HG02840 (cell line): ENCODE results near the gene COP1.
"Not testable (repeated sequence)": the region's sequence is repeated elsewhere in the genome, so short reads cannot be mapped to it uniquely, and the experiment has no call there.

Experiments
- ATAC-seq: cut with Tn5 transposase; IDR thresholded peaks from one replicate; pipeline ENCODE4 v1.9.1; 2021; ENCODE audit warnings: mild to moderate bottlenecking, moderate library complexity, moderate number of reproducible peaks; ENCODE audit not compliant: unreplicated experiment, low FRiP score

COP1 gene

GRCh38 chr1:176051402-176051801 lies 155.7 kb downstream of the COP1 start:
- ATAC-seq = no peak

- ATAC-seq = no peak
These were observed 157.5 kb downstream of the COP1 start for GRCh38 chr1:176049582-176049981.

- no peak for ATAC-seq
These were observed 160.2 kb downstream of the COP1 start for GRCh38 chr1:176046926-176047325.

- no peak for ATAC-seq
These were observed 163.5 kb downstream of the COP1 start for GRCh38 chr1:176043537-176043936.

DNA sequence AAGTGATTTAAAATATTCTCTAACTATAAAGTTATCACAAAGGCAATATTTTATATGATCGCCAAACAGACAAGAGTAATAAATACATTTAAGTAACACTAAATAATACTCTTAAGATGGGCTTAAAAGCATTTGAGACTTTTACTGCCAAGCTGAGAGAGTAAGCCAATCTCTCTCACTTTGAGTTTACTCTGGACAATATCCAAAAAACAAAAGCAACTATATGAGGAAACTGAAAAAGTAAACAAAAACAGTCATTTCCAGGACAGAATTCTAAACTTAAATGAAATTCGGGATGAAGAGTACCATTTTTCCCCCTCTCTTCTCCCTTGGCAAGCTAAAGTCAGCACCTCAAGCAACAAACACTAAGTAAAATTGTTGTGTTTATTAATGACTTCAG lies 173.2 kb downstream of the COP1 start:
- no peak for ATAC-seq

DNA sequence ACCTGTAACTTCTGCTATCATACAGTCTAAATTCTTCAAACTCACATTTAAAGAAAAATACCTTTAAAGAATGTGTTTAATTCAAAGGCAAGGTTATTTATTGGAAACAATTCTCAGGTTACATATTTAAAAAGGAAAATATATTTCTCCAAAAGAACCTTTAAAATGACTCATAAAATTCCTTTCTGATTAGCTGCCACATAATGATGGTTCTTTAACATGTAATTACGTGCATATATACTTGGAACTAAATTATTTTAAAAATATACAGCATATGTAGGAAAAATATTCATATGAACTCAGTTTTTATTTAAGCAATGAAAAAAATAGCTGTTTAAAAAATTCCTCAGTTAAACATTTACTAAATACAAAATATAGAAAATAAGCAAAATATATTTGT lies 173.6 kb downstream of the COP1 start:
- ATAC-seq = no peak

DNA sequence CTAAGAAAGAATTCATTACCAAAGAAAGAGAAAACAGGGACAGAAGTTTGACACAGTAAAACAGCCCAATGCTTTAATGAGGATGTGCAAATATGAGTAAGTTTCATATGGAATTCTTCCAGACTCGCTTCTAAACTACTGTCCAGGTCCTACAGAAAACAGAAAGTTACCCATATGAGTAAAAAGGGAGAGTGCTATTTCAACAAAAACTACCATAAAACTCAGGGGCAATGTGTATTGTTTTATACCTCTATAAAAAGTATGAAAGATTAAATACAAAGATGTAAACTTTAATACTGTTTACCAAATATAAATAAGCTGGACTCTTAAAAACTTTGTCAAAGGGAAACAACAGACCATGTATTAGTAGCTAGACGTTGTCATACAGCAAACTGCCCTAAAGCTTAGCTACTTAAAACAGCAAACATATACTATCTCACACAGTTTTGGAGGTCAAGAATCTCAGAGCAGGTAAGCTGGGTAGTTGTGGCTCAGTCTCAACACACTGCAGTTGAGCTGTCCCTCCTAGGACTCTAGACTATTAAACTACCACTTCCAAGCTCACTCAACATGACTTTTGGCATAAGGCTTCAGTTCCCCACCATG lies 174.9 kb downstream of the COP1 start:
- no peak for ATAC-seq

DNA sequence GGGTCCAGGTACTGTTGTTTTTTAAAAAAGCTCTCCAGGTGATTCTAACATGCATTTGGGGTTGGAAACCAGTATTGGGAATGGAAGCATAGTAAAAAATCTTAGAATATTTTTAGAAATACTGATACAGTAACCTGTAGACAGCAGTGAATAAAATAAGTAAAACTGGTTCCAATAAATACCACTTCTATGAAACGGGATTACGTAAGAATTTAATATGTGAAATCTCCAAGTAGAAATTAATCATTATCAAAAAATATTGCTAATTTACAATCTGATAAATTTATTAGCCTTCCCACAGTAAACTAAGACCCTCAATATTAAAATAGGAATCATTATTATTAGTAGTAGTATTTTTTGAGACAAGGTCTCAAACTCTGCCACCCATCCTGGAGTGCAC lies 177.5 kb downstream of the COP1 start:
- ATAC-seq = no peak

DNA sequence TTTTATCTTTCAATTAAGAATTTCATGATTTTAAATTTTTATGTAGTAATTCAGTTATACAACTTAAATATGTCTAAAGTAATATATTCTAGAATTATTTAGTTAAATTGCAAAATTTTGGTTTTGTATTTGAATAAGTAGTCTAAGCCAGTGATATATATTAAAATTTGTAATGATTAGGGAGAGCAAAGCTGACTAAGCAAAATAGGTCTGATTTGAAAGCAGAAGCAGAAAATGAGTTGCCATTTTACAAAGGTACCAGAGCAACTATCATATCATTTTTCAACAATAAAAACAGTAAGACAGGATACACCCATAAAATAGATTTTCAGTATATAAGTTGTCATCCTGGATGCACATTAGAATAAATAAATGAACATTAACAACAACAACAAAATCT lies 177.9 kb downstream of the COP1 start:
- ATAC-seq = no peak

GRCh38 chr1:176027934-176028333 lies 179.2 kb downstream of the COP1 start:
- ATAC-seq = not testable (repeated sequence)

- no peak for ATAC-seq
These were observed 184.5 kb downstream of the COP1 start for GRCh38 chr1:176022574-176022973.

- no peak for ATAC-seq
These were observed 189.4 kb downstream of the COP1 start for GRCh38 chr1:176017722-176018121.

- ATAC-seq = no peak
These were observed 197.1 kb downstream of the COP1 start for GRCh38 chr1:176009951-176010350.

- not testable (repeated sequence) for ATAC-seq
These were observed 199.2 kb downstream of the COP1 start for GRCh38 chr1:176007756-176008389.

GRCh38 chr1:175994660-175995059 lies 212.4 kb downstream of the COP1 start:
- not testable (repeated sequence) for ATAC-seq

- not testable (repeated sequence) for ATAC-seq
These were observed 214.3 kb downstream of the COP1 start for GRCh38 chr1:175992825-175993224.

GRCh38 chr1:175992202-175992601 lies 214.9 kb downstream of the COP1 start:
- ATAC-seq = not testable (repeated sequence)

- no peak for ATAC-seq
These were observed 222.3 kb downstream of the COP1 start for GRCh38 chr1:175984813-175985212.

DNA sequence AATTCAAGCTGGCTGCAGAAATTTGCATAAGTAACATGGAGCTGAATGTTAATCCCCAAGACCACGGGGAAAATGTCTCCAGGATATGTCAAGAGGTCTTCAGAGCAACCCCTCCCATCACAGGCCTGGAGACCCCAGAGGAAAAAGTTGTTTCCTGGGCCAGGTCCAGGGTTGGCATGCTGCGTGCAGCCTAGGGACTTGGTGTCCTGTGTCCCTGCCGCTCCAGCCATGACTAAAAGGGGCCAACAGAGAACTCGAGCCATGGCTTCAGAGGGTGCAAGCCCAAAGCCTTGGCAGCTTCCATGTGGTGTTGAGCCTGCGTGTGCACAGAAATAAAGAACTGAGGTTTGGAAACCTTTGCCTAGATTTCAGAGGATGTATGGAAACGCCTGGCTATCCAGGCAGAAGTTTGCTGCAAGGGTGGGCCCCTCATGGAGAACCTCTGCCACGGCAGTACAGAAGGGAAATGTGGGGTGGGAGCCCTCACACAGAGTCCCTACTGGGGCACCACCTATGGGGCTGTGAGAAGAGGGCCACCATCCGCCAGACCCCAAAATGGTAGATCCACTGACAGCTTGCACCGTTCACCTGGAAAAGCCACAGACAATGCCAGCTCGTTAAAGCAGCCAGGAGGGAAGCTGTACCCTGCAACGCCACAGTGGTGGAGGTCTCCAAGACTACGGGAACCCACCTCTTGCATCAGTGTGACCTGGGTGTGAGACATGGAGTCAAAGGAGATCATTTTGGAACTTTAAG lies 222.9 kb downstream of the COP1 start:
- ATAC-seq = no peak

DNA sequence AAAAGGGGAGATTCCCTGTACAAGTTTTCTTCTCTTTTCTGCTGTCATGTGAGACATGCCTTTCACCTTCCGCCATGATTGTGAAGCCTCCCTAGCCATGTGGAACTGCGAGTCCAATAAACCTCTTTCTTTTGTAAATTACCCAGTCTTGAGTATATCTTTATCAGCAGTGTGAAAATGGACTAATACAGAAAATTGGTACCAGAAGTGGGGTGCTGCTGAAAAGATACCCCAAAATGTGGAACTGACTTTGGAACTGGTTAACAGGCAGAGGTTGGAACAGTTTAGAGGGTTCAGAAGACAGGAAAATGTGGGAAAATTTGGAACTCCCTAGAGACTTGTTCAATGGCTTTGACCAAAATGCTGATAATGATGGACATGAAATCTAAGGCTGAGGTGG lies 223.7 kb downstream of the COP1 start:
- ATAC-seq = not testable (repeated sequence)

DNA sequence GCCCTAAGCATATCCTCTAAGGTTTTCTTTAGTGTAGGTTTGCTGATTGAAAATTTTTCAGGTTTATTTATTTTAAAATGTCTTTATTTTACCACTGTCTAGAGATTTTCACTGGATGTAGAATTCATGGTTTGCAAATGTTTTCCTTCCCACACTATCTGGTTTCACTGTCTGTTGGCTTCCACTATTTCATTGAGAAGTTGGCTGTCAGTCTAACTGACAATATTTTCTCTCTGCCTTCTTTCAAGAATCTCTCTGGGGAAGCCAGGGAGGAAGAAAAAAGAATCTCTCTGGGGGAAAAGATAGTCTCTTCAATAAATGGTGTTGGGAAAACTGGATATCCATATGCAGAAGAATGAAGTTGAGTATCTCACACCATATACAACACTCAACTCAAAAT lies 226.0 kb downstream of the COP1 start:
- no peak for ATAC-seq

DNA sequence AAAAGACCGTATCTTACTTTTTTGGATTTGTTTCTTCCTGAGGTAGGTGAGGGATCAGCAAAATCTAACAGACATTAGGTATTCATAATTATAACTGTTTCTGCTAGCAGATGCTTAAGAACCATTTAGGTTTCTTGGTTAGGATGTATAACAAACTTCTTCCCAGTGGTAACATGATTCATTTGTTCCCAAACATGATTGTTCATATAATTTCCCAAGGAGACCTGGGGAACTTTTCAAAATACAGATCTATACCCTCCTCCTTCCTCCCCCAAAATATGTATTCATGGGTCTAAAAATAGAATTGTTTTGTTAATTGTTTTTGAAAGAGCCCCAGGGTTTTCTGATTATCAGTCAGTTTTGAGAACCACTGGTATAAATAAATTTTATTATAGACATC lies 228.2 kb downstream of the COP1 start:
- no peak for ATAC-seq
